ENCODE data around the gene PPP6C. TPM values are rescaled to one million over a fixed set of nuclear protein-coding genes. Genes with fewer than 3 reads are reported as not detected.

PPP6C gene
- total RNA-seq, 1 experiment from 2014 or later = 41.2 TPM

DNA sequence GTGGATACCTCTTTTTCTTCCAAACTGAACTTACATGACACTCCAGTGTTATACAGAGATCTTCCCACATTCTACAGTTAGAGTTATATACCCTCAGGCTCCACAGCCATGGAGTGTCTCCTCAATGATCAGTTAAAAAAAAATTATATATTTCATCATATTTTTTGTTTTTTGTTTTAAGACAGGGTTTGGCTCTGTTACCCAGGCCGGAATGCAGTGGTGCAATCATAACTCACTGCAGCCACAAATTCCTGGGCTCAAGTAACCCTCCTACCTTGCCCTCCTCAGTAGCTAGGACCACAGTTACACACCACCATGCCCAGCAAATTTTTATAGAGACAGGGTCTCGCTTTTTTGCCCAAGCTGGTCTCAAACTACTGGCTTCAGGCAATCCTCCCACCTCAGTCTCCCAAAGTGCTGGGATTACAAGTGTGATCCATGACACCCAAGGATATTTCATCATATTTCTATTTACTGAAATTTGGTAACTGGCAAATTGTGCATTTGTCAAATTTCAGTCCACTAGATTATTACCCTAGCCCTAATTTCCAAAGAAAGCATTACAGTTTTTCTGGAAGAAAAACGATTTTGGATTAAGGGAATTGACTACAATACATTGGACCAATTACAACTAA, 28.2 kb downstream of the PPP6C start:
- H3K36me3 ChIP-seq (ENCODE audit: control insufficient read depth, insufficient read depth, low read length) = no peaks in the 10 kb centered on the region
- Mint-ChIP-seq H3K36me3 (ENCODE audit: insufficient read depth, unreplicated experiment) (peaks cover 26% of the 10 kb centered on the region), H3K27me3 (ENCODE audit: insufficient read depth, unreplicated experiment) (no peaks in the 10 kb centered on the region), H3K4me1 (ENCODE audit: low read depth, unreplicated experiment) (peaks cover 12% of the 10 kb centered on the region), H3K27ac (ENCODE audit: unreplicated experiment) (no peak overlapping the region), H3K9me3 (ENCODE audit: unreplicated experiment) (no peaks in the 10 kb centered on the region), H3K4me3 (ENCODE audit: unreplicated experiment) (no peak overlapping the region)
- no peak overlapping the region for H3K4me3 ChIP-seq (ENCODE audit: low read depth, low read length)
- peak in 1 of 2 experiments; percentile 11 for DNase-seq
- intact Hi-C loops (cut with micrococcal nuclease; ENCODE audit: unreplicated experiment) = no loop called here
- TF ChIP-seq, protein P1, sequence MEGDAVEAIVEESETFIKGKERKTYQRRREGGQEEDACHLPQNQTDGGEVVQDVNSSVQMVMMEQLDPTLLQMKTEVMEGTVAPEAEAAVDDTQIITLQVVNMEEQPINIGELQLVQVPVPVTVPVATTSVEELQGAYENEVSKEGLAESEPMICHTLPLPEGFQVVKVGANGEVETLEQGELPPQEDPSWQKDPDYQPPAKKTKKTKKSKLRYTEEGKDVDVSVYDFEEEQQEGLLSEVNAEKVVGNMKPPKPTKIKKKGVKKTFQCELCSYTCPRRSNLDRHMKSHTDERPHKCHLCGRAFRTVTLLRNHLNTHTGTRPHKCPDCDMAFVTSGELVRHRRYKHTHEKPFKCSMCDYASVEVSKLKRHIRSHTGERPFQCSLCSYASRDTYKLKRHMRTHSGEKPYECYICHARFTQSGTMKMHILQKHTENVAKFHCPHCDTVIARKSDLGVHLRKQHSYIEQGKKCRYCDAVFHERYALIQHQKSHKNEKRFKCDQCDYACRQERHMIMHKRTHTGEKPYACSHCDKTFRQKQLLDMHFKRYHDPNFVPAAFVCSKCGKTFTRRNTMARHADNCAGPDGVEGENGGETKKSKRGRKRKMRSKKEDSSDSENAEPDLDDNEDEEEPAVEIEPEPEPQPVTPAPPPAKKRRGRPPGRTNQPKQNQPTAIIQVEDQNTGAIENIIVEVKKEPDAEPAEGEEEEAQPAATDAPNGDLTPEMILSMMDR (IDR thresholded peaks at IDR 0.05; ENCODE audit: insufficient read depth in 1 of 2, low read depth in 1 of 2, low read length in 1 of 2, severe bottlenecking in 1 of 2, unreplicated experiment in 1 of 2) = no peak
- ChIA-PET POLR2A (no interaction called here), CTCF (no interaction called here)
- BruUV-seq (replicated peaks) = no TSS peak
- H3K9me3 ChIP-seq = no peaks in the 10 kb centered on the region
- H3K4me1 ChIP-seq = no peaks in the 10 kb centered on the region
- H3K27me3 ChIP-seq (replicated peaks; ENCODE audit: control insufficient read depth, insufficient read depth, low read length) = no peaks in the 10 kb centered on the region

DNA sequence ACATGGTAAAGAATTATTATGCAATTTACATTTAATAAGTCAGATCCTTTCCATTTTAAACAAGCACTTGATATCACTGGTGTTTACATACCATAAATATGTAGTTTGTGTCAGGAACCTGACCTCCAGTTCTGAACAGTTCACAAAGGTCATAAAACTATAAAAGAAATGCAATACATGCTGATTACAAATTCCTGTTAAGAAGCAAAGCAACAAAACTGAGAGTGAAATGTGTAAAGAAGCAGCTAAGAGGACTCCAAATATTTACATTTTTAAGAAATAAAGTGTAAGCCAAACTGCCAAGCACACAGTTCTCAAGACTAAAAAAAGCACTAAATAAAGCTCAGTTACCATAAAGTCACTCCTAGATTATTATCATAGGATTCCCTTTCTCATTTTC, 28.9 kb downstream of the PPP6C start:
- no peak for DNase-seq
- Mint-ChIP-seq H3K27ac (ENCODE audit: unreplicated experiment) (no peak overlapping the region), H3K36me3 (ENCODE audit: insufficient read depth, unreplicated experiment) (peaks cover 19% of the 10 kb centered on the region), H3K27me3 (ENCODE audit: insufficient read depth, unreplicated experiment) (no peaks in the 10 kb centered on the region), H3K4me1 (ENCODE audit: low read depth, unreplicated experiment) (peaks cover 12% of the 10 kb centered on the region), H3K4me3 (ENCODE audit: unreplicated experiment) (no peak overlapping the region), H3K9me3 (ENCODE audit: unreplicated experiment) (no peaks in the 10 kb centered on the region)
- Histone ChIP-seq H3K36me3 (ENCODE audit: control insufficient read depth, insufficient read depth, low read length) (no peaks in the 10 kb centered on the region), H3K4me3 (ENCODE audit: low read depth, low read length) (no peak overlapping the region), H3K27me3 (replicated peaks; ENCODE audit: control insufficient read depth, insufficient read depth, low read length) (no peaks in the 10 kb centered on the region), H3K9me3 (no peaks in the 10 kb centered on the region), H3K4me1 (no peaks in the 10 kb centered on the region)
- CTCF ChIA-PET = no interaction called here
- TF ChIP-seq, protein P1 (IDR thresholded peaks at IDR 0.05; ENCODE audit: insufficient read depth in 1 of 2, low read depth in 1 of 2, low read length in 1 of 2, severe bottlenecking in 1 of 2, unreplicated experiment in 1 of 2) = no peak
- POLR2A ChIA-PET = no interaction called here
- BruUV-seq (replicated peaks) = no TSS peak
- intact Hi-C loops (cut with micrococcal nuclease; ENCODE audit: unreplicated experiment) = no loop called here

DNA sequence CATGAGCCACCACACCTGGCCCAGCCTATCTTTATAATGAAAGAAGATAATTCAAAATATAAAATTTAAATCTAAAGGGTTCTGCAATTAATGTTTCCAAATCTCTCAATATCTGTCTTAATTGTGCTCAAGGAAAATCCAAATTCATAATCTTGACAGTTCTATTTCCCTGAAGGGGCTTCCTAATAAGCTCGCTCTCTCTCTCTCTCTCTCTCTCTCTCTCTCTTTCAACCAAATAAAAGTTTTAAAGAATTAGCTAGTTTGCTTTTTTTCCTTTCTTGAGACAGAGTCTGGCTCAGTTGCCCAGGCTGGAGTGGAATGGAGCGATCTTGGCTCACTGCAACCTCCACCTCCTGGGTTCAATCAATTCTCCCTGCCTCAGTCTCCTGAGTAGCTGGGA, 33.1 kb downstream of the PPP6C start:
- POLR2A ChIA-PET = no interaction called here
- H3K4me1 ChIP-seq = no peaks in the 10 kb centered on the region
- TF ChIP-seq, protein P1 (IDR thresholded peaks at IDR 0.05; ENCODE audit: insufficient read depth in 1 of 2, low read depth in 1 of 2, low read length in 1 of 2, severe bottlenecking in 1 of 2, unreplicated experiment in 1 of 2) = no peak
- no peak overlapping the region for H3K27ac Mint-ChIP-seq (ENCODE audit: unreplicated experiment)
- H3K9me3 Mint-ChIP-seq (ENCODE audit: unreplicated experiment) = no peaks in the 10 kb centered on the region
- H3K4me1 Mint-ChIP-seq (ENCODE audit: low read depth, unreplicated experiment) = peaks cover 12% of the 10 kb centered on the region
- no peak overlapping the region for H3K4me3 Mint-ChIP-seq (ENCODE audit: unreplicated experiment)
- BruUV-seq (replicated peaks) = no TSS peak
- H3K27me3 ChIP-seq (replicated peaks; ENCODE audit: control insufficient read depth, insufficient read depth, low read length) = no peaks in the 10 kb centered on the region
- DNase-seq = no peak
- H3K36me3 ChIP-seq (ENCODE audit: control insufficient read depth, insufficient read depth, low read length) = no peaks in the 10 kb centered on the region
- CTCF ChIA-PET = no interaction called here
- H3K4me3 ChIP-seq (ENCODE audit: low read depth, low read length) = no peak overlapping the region
- H3K36me3 Mint-ChIP-seq (ENCODE audit: insufficient read depth, unreplicated experiment) = peaks cover 43% of the 10 kb centered on the region
- H3K9me3 ChIP-seq = no peaks in the 10 kb centered on the region
- H3K27me3 Mint-ChIP-seq (ENCODE audit: insufficient read depth, unreplicated experiment) = no peaks in the 10 kb centered on the region
- intact Hi-C loops (cut with micrococcal nuclease; ENCODE audit: unreplicated experiment) = no loop called here
